H9 (cell line): ENCODE data around the gene AURKB. TPM values are rescaled to one million over a fixed set of nuclear protein-coding genes. Genes with fewer than 3 reads are reported as not detected.
A peak's percentile ranks its signal among the peaks of the same experiment; 100 is the strongest.

Experiments used
- DNase-seq: peaks from one replicate; pipeline ENCODE4 v3.0.0-alpha.2; 2017
- H2AFZ ChIP-seq: one replicate; pipeline ENCODE4 v1.6.1; 2013; ENCODE audit warnings: mild to moderate bottlenecking, low read length, control low read depth, moderate library complexity
- H2AK5ac ChIP-seq: 2 replicates; pipeline ENCODE4 v1.6.1; 2013; ENCODE audit warnings: low read length, control low read depth, mixed read lengths; ENCODE audit not compliant: insufficient read length
- H2BK120ac ChIP-seq: one replicate; pipeline ENCODE4 v1.6.1; 2013; ENCODE audit warnings: low read depth, mild to moderate bottlenecking, low read length, control low read depth, inconsistent platforms; ENCODE audit not compliant: poor library complexity, severe bottlenecking
- H2BK12ac ChIP-seq: 2 replicates; pipeline ENCODE4 v1.6.1; 2013; ENCODE audit warnings: low read length, control low read depth, mixed read lengths, low read depth; ENCODE audit not compliant: insufficient read length
- H2BK15ac ChIP-seq: 2 replicates; pipeline ENCODE4 v1.6.1; 2013; ENCODE audit warnings: low read depth, low read length, control low read depth
- H2BK20ac ChIP-seq: one replicate; pipeline ENCODE4 v1.6.1; 2013; ENCODE audit warnings: low read depth, mild to moderate bottlenecking, low read length, control low read depth, inconsistent platforms; ENCODE audit not compliant: poor library complexity, severe bottlenecking
- H2BK5ac ChIP-seq: 2 replicates; pipeline ENCODE4 v1.6.1; 2013; ENCODE audit warnings: low read length, control low read depth, mixed read lengths; ENCODE audit not compliant: insufficient read length
- H3K14ac ChIP-seq: 2 replicates; pipeline ENCODE4 v1.6.1; 2013; ENCODE audit warnings: low read length, control low read depth; ENCODE audit not compliant: insufficient read depth
- H3K18ac ChIP-seq: 2 replicates; pipeline ENCODE4 v1.6.1; 2013; ENCODE audit warnings: low read depth, mild to moderate bottlenecking, mixed read lengths, low read length, control low read depth; ENCODE audit not compliant: insufficient read length
- H3K23ac ChIP-seq: 2 replicates; pipeline ENCODE4 v1.6.1; 2013; ENCODE audit warnings: low read length, control low read depth, mixed read lengths, low read depth; ENCODE audit not compliant: insufficient read length
- H3K23me2 ChIP-seq: 2 replicates; pipeline ENCODE4 v1.6.1; 2013; ENCODE audit warnings: low read depth, mild to moderate bottlenecking, mixed read lengths, low read length, control low read depth; ENCODE audit not compliant: insufficient read length, poor library complexity, severe bottlenecking
- H3K27ac ChIP-seq: 2 replicates; pipeline ENCODE4 v1.5.1; 2013; ENCODE audit warnings: low read length, control low read depth, mixed read lengths, low read depth; ENCODE audit not compliant: insufficient read length
- H3K27me3 ChIP-seq: 2 replicates; pipeline ENCODE4 v1.6.1; 2013; ENCODE audit warnings: low read length, control low read depth, inconsistent platforms; ENCODE audit not compliant: insufficient read depth
- H3K4ac ChIP-seq: 2 replicates; pipeline ENCODE4 v1.6.1; 2013; ENCODE audit warnings: low read depth, mild to moderate bottlenecking, control low read depth, inconsistent platforms, low read length, moderate library complexity
- H3K4me1 ChIP-seq: 2 replicates; pipeline ENCODE4 v1.6.1; 2013; ENCODE audit warnings: low read length, control low read depth, inconsistent platforms; ENCODE audit not compliant: insufficient read depth
- H3K4me2 ChIP-seq: 2 replicates; pipeline ENCODE4 v1.6.1; 2013; ENCODE audit warnings: low read length, control low read depth, mixed read lengths; ENCODE audit not compliant: insufficient read length, insufficient read depth
- H3K56ac ChIP-seq: 2 replicates; pipeline ENCODE4 v1.6.1; 2013; ENCODE audit warnings: low read depth, mild to moderate bottlenecking, mixed read lengths, low read length, control low read depth; ENCODE audit not compliant: insufficient read length
- H3K79me1 ChIP-seq: 2 replicates; pipeline ENCODE4 v1.6.1; 2013; ENCODE audit warnings: low read depth, mild to moderate bottlenecking, moderate library complexity, low read length, control low read depth, inconsistent platforms; ENCODE audit not compliant: insufficient read depth, poor library complexity, severe bottlenecking
- H3K79me2 ChIP-seq: 2 replicates; pipeline ENCODE4 v1.6.1; 2013; ENCODE audit warnings: low read length, control low read depth, inconsistent platforms; ENCODE audit not compliant: insufficient read depth
- H3K9ac ChIP-seq: 2 replicates; pipeline ENCODE4 v1.6.1; 2013; ENCODE audit warnings: low read length, control low read depth, mixed read lengths; ENCODE audit not compliant: insufficient read length; ENCODE audit errors: extremely low read depth
- H3K9me3 ChIP-seq: one replicate; pipeline ENCODE4 v1.6.1; 2013; ENCODE audit warnings: low read depth, low read length, inconsistent platforms; ENCODE audit not compliant: control insufficient read depth
- H3T11ph ChIP-seq: one replicate; pipeline ENCODE4 v1.6.1; 2013; ENCODE audit warnings: mild to moderate bottlenecking, low read length, control low read depth, inconsistent platforms
- H4K20me1 ChIP-seq: one replicate; pipeline ENCODE4 v1.6.1; 2013; ENCODE audit not compliant: control insufficient read depth, insufficient read length, insufficient read depth
- H4K5ac ChIP-seq: 2 replicates; pipeline ENCODE4 v1.6.1; 2013; ENCODE audit warnings: low read depth, mild to moderate bottlenecking, mixed read lengths, low read length, control low read depth; ENCODE audit not compliant: insufficient read length
- H4K8ac ChIP-seq: replicated peaks from 2 replicates; pipeline ENCODE4 v1.6.1; 2013; ENCODE audit warnings: low read length, control low read depth, mixed read lengths, low read depth; ENCODE audit not compliant: insufficient read length
- H4K91ac ChIP-seq: 2 replicates; pipeline ENCODE4 v1.6.1; 2013; ENCODE audit warnings: low read depth, mild to moderate bottlenecking, moderate library complexity, mixed read lengths, low read length, control low read depth; ENCODE audit not compliant: insufficient read length
- H3K27ac Mint-ChIP-seq, 3 experiments: 2 replicates in 2 of 3; 3 replicates in 1 of 3; pipeline ENCODE4 v1.8.0; 2020 to 2021; ENCODE audit warnings: mixed read lengths in 3 of 3, mild to moderate bottlenecking in 1 of 3, moderate library complexity in 1 of 3
- H3K27me3 Mint-ChIP-seq: 2 replicates; pipeline ENCODE4 v1.8.0; 2021; ENCODE audit warnings: low read depth, mild to moderate bottlenecking, moderate library complexity, mixed read lengths
- H3K36me3 Mint-ChIP-seq, 3 experiments: 2 replicates in 2 of 3; 3 replicates in 1 of 3; pipeline ENCODE4 v1.8.0; 2020 to 2021; ENCODE audit warnings: low read depth in 3 of 3, mixed read lengths in 3 of 3; ENCODE audit not compliant: insufficient read depth in 1 of 3
- H3K4me1 Mint-ChIP-seq, 2 experiments: 2 replicates each; pipeline ENCODE4 v1.8.0; 2020; ENCODE audit warnings: mixed read lengths in 2 of 2
- H3K4me3 Mint-ChIP-seq, 2 experiments: 2 replicates in 1 of 2; 3 replicates in 1 of 2; pipeline ENCODE4 v1.8.0; 2020 to 2021; ENCODE audit warnings: mild to moderate bottlenecking in 2 of 2, mixed read lengths in 2 of 2, moderate library complexity in 1 of 2
- H3K9me3 Mint-ChIP-seq, 2 experiments: 2 replicates in 1 of 2; 3 replicates in 1 of 2; pipeline ENCODE4 v1.8.0; 2020; ENCODE audit warnings: mild to moderate bottlenecking in 2 of 2, mixed read lengths in 2 of 2, moderate library complexity in 1 of 2
- CTCF ChIP-seq: fragments of 200-600 bp; sonication (generic); conservative IDR thresholded peaks from 3 replicates; pipeline ENCODE4 v1.8.0; 2021; ENCODE audit warnings: antibody characterized with exemption, mild to moderate bottlenecking
- WGBS: extraction: QIAGEN DNeasy Blood & Tissue Kit; methylation state at CpG from one replicate; pipeline ENCODE4 v1.1.7; 2013; ENCODE audit warnings: missing lambda C conversion rate, low lambda C conversion rate, mixed read lengths; ENCODE audit not compliant: insufficient read length; ENCODE audit errors: extremely low coverage; 5-methylcytosine and 5-hydroxymethylcytosine counted together
- total RNA-seq: library from RNA; stranded (reverse); gene quantifications from 2 replicates; pipeline ENCODE4 v1.2.1, GENCODE V29; 2021

AURKB gene
- total RNA-seq, 1 experiment from 2014 or later, result 171 TPM

DNA sequence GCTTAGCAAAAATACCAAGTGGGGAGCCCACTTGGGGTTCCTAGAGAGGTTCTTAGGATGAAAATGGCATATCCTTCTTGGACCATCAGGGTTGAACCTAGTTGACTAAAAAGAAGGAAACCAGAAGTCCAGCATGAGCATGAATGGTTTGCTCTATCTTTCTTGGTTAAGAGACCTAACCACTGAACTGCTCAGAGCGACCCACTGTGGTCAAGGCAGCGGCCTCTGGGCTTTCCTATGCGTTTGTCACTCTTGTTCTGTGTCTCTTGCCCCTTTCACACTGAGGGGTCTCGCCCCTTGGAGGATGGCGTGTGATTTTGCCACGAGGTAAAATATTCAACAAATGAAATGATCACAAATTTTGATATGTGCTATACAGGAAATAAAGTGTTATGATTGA is 19.9 kb downstream of the AURKB start:
- Mint-ChIP-seq H3K4me3 (no peak overlapping the region), H3K27me3 (peaks cover 8% of the 10 kb centered on the region), H3K27ac (peak overlapping the region in 2 of 3 experiments; percentile 1 to 75; a peak in 3 of 7 replicates), H3K4me1 (peaks cover 8% of the 10 kb centered on the region in 2 experiments), H3K9me3 (no peaks in the 10 kb centered on the region), H3K36me3 (no peaks in the 10 kb centered on the region)
- Histone ChIP-seq H2BK120ac (no peak overlapping the region), H2BK12ac (no peak overlapping the region), H3K14ac (no peak overlapping the region), H3K4me1 (peaks cover 9% of the 10 kb centered on the region; the same call in 1 of the 2 replicates), H3K9ac (no peak overlapping the region), H3K18ac (no peak overlapping the region), H4K20me1 (peaks cover 3% of the 10 kb centered on the region), H2AFZ (no peak overlapping the region), H3K79me1 (no peaks in the 10 kb centered on the region), H3K23me2 (peaks cover 16% of the 10 kb centered on the region), H4K8ac (no peak overlapping the region), H2BK20ac (no peak overlapping the region), H4K5ac (no peak overlapping the region), H3K4ac (no peak overlapping the region), H3K79me2 (no peaks in the 10 kb centered on the region), H2BK5ac (no peak overlapping the region), H3K27ac (no peak overlapping the region), H3K56ac (no peak overlapping the region), H3K27me3 (peaks cover 2% of the 10 kb centered on the region; the same call in 1 of the 2 replicates), H3K23ac (no peak overlapping the region), H3K4me2 (no peak overlapping the region), H3T11ph (no peak overlapping the region), H4K91ac (no peak overlapping the region), H2BK15ac (no peak overlapping the region), H2AK5ac (no peak overlapping the region), H3K9me3 (no peaks in the 10 kb centered on the region)
- no CpG with 5 or more reads among the region's 6 CpGs for WGBS
- no peak for DNase-seq
- no peak for TF ChIP-seq CTCF
